Measurements from ENCODE around the gene AQP3. TPM values are rescaled to one million over a fixed set of nuclear protein-coding genes. Genes with fewer than 3 reads are reported as not detected.
"Not testable (repeated sequence)": the region's sequence is repeated elsewhere in the genome, so short reads cannot be mapped to it uniquely, and the experiment has no call there.

The AQP3 gene
- polyA plus RNA-seq, 2 of the 4 experiments (the other 2 are of a cell fraction), result 6.2 to 18.8 TPM

GRCh38 chr9:33425128-33425533 lies 22.3 kb downstream of the AQP3 start:
- CTCF ChIA-PET, result interaction anchor here (0.9 to 5.4 kb wide), 4 partner anchors 8 to 42 kb away, joined by 3 to 21 read pairs (median 3); no protein-coding TSS in a partner anchor
- Histone ChIP-seq H3K27ac (peak overlapping the region; percentile 49 to 71), H3K4me3 (no peak overlapping the region), H3K4me1 (peaks cover 24% of the 10 kb centered on the region; the same call in 2 of the 3 replicates), H3K9me3 (no peaks in the 10 kb centered on the region), H3K4me2 (peak overlapping the region; percentile 56)
- TF ChIP-seq POLR2AphosphoS2 (conservative IDR thresholded peaks at IDR 0.05; ENCODE audit: low read length) (no peak), JUN (IDR thresholded peaks at IDR 0.05) (peak in 1 of 2 experiments; percentile 50; a peak in 2 of 5 replicates), GATA3 (IDR thresholded peaks at IDR 0.05; ENCODE audit: borderline replicate concordance) (peak; percentile 55; the same call in 1 of the 2 replicates), JUNB (IDR thresholded peaks at IDR 0.05) (0 out of 2 replicates have a peak, but pooled peaks have one; percentile 61), HEYL (CRISPR knock-in tag; IDR thresholded peaks at IDR 0.05) (no peak), FOSL2 (IDR thresholded peaks at IDR 0.05) (no peak), FOSL2 (CRISPR knock-in tag; IDR thresholded peaks at IDR 0.05) (peak; percentile 80), CHD4 (IDR thresholded peaks at IDR 0.05; ENCODE audit: borderline replicate concordance) (no peak)
- no peak for FAIRE-seq
- peak in 1 of 2 experiments; percentile 73 for DNase-seq (ENCODE audit: low read depth in 1 of 2, low spot score in 1 of 2)
- POLR2A ChIA-PET, result no interaction called here
- WGBS (ENCODE audit: missing lambda C conversion rate), result 3% methylated on average over 4 of the region's 4 CpGs
- peak; percentile 74 to 82 for ATAC-seq

DNA sequence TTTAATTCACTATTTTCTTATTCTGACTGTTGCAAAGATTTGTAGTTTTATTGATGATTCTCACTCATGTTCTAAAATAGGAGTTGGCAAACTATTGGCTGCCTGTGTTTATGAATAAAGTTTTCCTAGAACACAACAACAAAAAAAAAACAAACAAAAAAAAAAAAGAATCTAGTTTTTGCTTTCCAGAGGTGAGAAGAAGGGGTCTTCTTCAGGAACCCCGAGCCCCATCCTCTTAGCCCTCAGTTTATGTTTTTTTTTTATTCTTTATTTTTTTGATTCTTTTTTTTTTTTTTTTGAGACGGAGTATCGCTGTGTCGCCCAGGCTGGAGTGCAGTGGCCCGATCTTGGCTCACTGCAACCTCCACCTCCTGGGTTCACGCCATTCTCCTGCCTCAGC lies 22.9 kb downstream of the AQP3 start:
- DNase-seq (ENCODE audit: low read depth in 1 of 2, low spot score in 1 of 2); FAIRE-seq; H3K4me3 ChIP-seq; POLR2A ChIA-PET; H3K9me3 ChIP-seq; ATAC-seq: not testable (repeated sequence)
- H3K4me2 ChIP-seq, result peak overlapping the region; percentile 56; the same call in 1 of the 3 replicates
- peak overlapping the region in 1 of 2 experiments; percentile 24; a peak in 1 of 6 replicates for H3K27ac ChIP-seq
- WGBS (ENCODE audit: missing lambda C conversion rate), result 89% methylated on average over 6 of the region's 6 CpGs
- CTCF ChIA-PET, result interaction anchor here (1.1 to 5.4 kb wide), 3 partner anchors 9 to 43 kb away, joined by 3 to 21 read pairs (median 3); no protein-coding TSS in a partner anchor
- peaks cover 21% of the 10 kb centered on the region; the same call in 2 of the 3 replicates for H3K4me1 ChIP-seq

DNA sequence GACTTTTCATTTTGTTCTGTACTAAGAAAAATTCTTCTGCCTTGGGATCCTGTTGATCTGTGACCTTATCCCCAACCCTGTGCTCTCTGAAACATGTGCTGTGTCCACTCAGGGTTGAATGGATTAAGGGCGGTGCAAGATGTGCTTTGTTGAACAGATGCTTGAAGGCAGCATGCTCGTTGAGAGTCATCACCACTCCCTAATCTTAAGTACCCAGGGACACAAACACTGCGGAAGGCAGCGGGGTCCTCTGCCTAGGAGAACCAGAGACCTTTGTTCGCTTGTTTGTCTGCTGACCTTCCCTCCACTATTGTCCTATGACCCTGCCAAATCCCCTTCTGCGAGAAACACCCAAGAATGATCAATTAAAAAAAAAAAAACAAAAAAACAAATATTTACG lies 23.4 kb downstream of the AQP3 start:
- peaks cover 17% of the 10 kb centered on the region; the same call in 2 of the 3 replicates for H3K4me1 ChIP-seq
- FAIRE-seq; ATAC-seq; POLR2A ChIA-PET; H3K9me3 ChIP-seq; DNase-seq (ENCODE audit: low read depth in 1 of 2, low spot score in 1 of 2); H3K4me3 ChIP-seq; H3K27ac ChIP-seq; H3K4me2 ChIP-seq: not testable (repeated sequence)
- CTCF ChIA-PET, result interaction anchor here (1.3 kb wide), 1 partner anchor 43 kb away, joined by 3 read pairs; no protein-coding TSS in a partner anchor
- no CpG with 5 or more reads among the region's 7 CpGs for WGBS (ENCODE audit: missing lambda C conversion rate)

GRCh38 chr9:33419708-33420303 lies 27.6 kb downstream of the AQP3 start:
- TF ChIP-seq ZFP36 (IDR thresholded peaks at IDR 0.05; ENCODE audit: borderline replicate concordance, partially characterized antibody), result peak; percentile 84
- no peak for TF ChIP-seq CBX8 (IDR thresholded peaks at IDR 0.05)
- no peak for TF ChIP-seq USF2 (IDR thresholded peaks at IDR 0.05)
- TF ChIP-seq KDM5A (IDR thresholded peaks at IDR 0.05), result no peak
- no peak for ATAC-seq
- CTCF ChIA-PET, result interaction anchor here (0.8 to 8.8 kb wide), 6 partner anchors 9 to 47 kb away, joined by 4 to 134 read pairs (median 6); partner anchors contain the start of gene AQP3

GRCh38 chr9:33418090-33418489 lies 29.3 kb downstream of the AQP3 start:
- TF ChIP-seq ZC3H11A (IDR thresholded peaks at IDR 0.05) (no peak), HEYL (CRISPR knock-in tag; IDR thresholded peaks at IDR 0.05) (no peak), RCOR1 (IDR thresholded peaks at IDR 0.05; ENCODE audit: low read depth, low read length) (no peak), RFX5 (IDR thresholded peaks at IDR 0.05) (no peak), NR3C1 (IDR thresholded peaks at IDR 0.05) (no peak), NFE2L2 (conservative IDR thresholded peaks at IDR 0.05; ENCODE audit: low read length) (no peak), BHLHE40 (IDR thresholded peaks at IDR 0.05; ENCODE audit: low read depth, low read length) (no peak), FOXS1 (CRISPR knock-in tag; IDR thresholded peaks at IDR 0.05) (no peak), MAZ (IDR thresholded peaks at IDR 0.05; ENCODE audit: borderline replicate concordance, low read depth, low read length) (no peak), EP300 (IDR thresholded peaks at IDR 0.05) (no peak)
- TF ChIP-seq, protein P1, sequence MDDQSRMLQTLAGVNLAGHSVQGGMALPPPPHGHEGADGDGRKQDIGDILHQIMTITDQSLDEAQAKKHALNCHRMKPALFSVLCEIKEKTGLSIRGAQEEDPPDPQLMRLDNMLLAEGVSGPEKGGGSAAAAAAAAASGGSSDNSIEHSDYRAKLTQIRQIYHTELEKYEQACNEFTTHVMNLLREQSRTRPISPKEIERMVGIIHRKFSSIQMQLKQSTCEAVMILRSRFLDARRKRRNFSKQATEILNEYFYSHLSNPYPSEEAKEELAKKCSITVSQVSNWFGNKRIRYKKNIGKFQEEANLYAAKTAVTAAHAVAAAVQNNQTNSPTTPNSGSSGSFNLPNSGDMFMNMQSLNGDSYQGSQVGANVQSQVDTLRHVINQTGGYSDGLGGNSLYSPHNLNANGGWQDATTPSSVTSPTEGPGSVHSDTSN (IDR thresholded peaks at IDR 0.05), result no peak
- H3K27ac ChIP-seq, result peak overlapping the region; percentile 21 to 87; a peak in 4 of 6 replicates
- no peaks in the 10 kb centered on the region for H3K9me3 ChIP-seq
- peaks cover 46% of the 10 kb centered on the region for H3K4me1 ChIP-seq
- ATAC-seq, result no peak
- ChIA-PET POLR2A (no interaction called here), CTCF (interaction anchor here (1.0 to 12.6 kb wide), 8 partner anchors 12 to 128 kb away, joined by 3 to 177 read pairs (median 42); partner anchors contain the start of genes AQP3, AQP7 and NFX1)
- FAIRE-seq, result no peak
- WGBS (ENCODE audit: missing lambda C conversion rate), result 94% methylated on average over 8 of the region's 8 CpGs
- DNase-seq (ENCODE audit: low read depth in 1 of 2, low spot score in 1 of 2), result no peak
- no peak overlapping the region for H3K4me2 ChIP-seq
- H3K4me3 ChIP-seq, result no peak overlapping the region

More at GRCh38 chr9:33419708-33420303, 27.6 kb downstream of the AQP3 start:
- WGBS (ENCODE audit: missing lambda C conversion rate), result 74% methylated on average over 10 of the region's 10 CpGs
- FAIRE-seq (no peak), DNase-seq (ENCODE audit: low read depth in 1 of 2, low spot score in 1 of 2) (no peak)
- no peak overlapping the region for H3K4me3 ChIP-seq
- no peak overlapping the region for H3K4me2 ChIP-seq
- H3K27ac ChIP-seq, result peak overlapping the region; percentile 31 to 58; a peak in 4 of 6 replicates
- POLR2A ChIA-PET, result no interaction called here
- no peaks in the 10 kb centered on the region for H3K9me3 ChIP-seq
- H3K4me1 ChIP-seq, result peaks cover 35% of the 10 kb centered on the region

Measured in A549 (cell line).